Hepatocyte (in vitro differentiated cells): ENCODE results near the gene MAGOHB. TPM values are rescaled to one million over a fixed set of nuclear protein-coding genes. Genes with fewer than 3 reads are reported as not detected.
A peak's percentile ranks its signal among the peaks of the same experiment; 100 is the strongest.

Experiments
- DNase-seq: peaks from one replicate; pipeline ENCODE4 v3.0.0-alpha.2; 2016; ENCODE audit warnings: low spot score
- H2AFZ ChIP-seq: fragments of 200-600 bp; sonication (generic); 2 replicates; pipeline ENCODE4 v1.6.0; 2016; ENCODE audit warnings: antibody characterized with exemption, mild to moderate bottlenecking
- H3K27ac ChIP-seq: fragments of 200-600 bp; sonication (generic); 2 replicates; pipeline ENCODE4 v1.5.1; 2016; ENCODE audit warnings: mild to moderate bottlenecking
- H3K27me3 ChIP-seq: fragments of 200-600 bp; sonication (generic); 2 replicates; pipeline ENCODE4 v1.6.1; 2016
- H3K36me3 ChIP-seq: fragments of 200-600 bp; sonication (generic); replicated peaks from 2 replicates; pipeline ENCODE4 v1.5.1; 2016; ENCODE audit warnings: low read depth; ENCODE audit not compliant: insufficient read depth
- H3K4me1 ChIP-seq: fragments of 200-600 bp; sonication (generic); 2 replicates; pipeline ENCODE4 v1.5.1; 2016; ENCODE audit warnings: mild to moderate bottlenecking, moderate library complexity; ENCODE audit not compliant: insufficient read depth
- H3K4me2 ChIP-seq: fragments of 200-600 bp; sonication (generic); 2 replicates; pipeline ENCODE4 v1.6.0; 2016
- H3K4me3 ChIP-seq: fragments of 200-600 bp; sonication (generic); 2 replicates; pipeline ENCODE4 v1.5.1; 2016; ENCODE audit warnings: mild to moderate bottlenecking
- H3K79me2 ChIP-seq: fragments of 200-600 bp; sonication (generic); 2 replicates; pipeline ENCODE4 v1.6.0; 2017; ENCODE audit warnings: mild to moderate bottlenecking
- H3K9me2 ChIP-seq: fragments of 200-600 bp; sonication (generic); replicated peaks from 2 replicates; pipeline ENCODE4 v1.6.0; 2017; ENCODE audit warnings: mild to moderate bottlenecking; ENCODE audit not compliant: insufficient read depth
- H3K9me3 ChIP-seq: fragments of 200-600 bp; sonication (generic); 2 replicates; pipeline ENCODE4 v1.5.1; 2016; ENCODE audit warnings: low read depth, mild to moderate bottlenecking
- H4K20me1 ChIP-seq: fragments of 200-600 bp; sonication (generic); 2 replicates; pipeline ENCODE4 v1.6.0; 2016; ENCODE audit warnings: mild to moderate bottlenecking; ENCODE audit not compliant: insufficient read depth, poor library complexity, severe bottlenecking
- CTCF ChIP-seq: fragments of 200-600 bp; sonication (generic); IDR thresholded peaks from 2 replicates; pipeline ENCODE4 v1.5.1; 2016; ENCODE audit warnings: antibody characterized with exemption, mild to moderate bottlenecking; ENCODE audit not compliant: poor library complexity
- EZH2 ChIP-seq: fragments of 200-600 bp; sonication (generic); IDR thresholded peaks from 2 replicates; pipeline ENCODE4 v1.6.1; 2016; ENCODE audit warnings: antibody characterized with exemption, mild to moderate bottlenecking, borderline replicate concordance
- EZH2phosphoT487 ChIP-seq: fragments of 200-600 bp; sonication (generic); IDR thresholded peaks from one replicate; pipeline ENCODE4 v1.6.1; 2018; ENCODE audit warnings: antibody characterized with exemption, mild to moderate bottlenecking, low read depth, moderate library complexity; ENCODE audit not compliant: unreplicated experiment, severe bottlenecking
- WGBS: methylation state at CpG from one replicate; pipeline ENCODE4 v1.1.6; 2016; ENCODE audit warnings: low lambda C conversion rate; ENCODE audit errors: missing lambda C conversion rate; 5-methylcytosine and 5-hydroxymethylcytosine counted together
- polyA plus RNA-seq: library from polyadenylated mRNA; unstranded; fragments of >200 nt; fragmentation: Nextera tagmentation; extraction: Ambion mirVana; gene quantifications from 2 replicates; pipeline ENCODE4 v1.2.1, GENCODE V29; 2016
- total RNA-seq: library from RNA; depleted of rRNA; stranded (reverse); fragments of >200 nt; gene quantifications from 2 replicates; pipeline ENCODE4 v1.2.3, GENCODE V29; 2014

MAGOHB gene
- total and polyA plus RNA-seq, 2 experiments from 2014 or later, result 21.4 to 40.2 TPM

- Histone ChIP-seq H3K4me1 (peaks cover 4% of the 10 kb centered on the region), H3K9me2 (no peaks in the 10 kb centered on the region), H3K36me3 (no peaks in the 10 kb centered on the region), H3K27me3 (no peaks in the 10 kb centered on the region), H3K4me3 (no peak overlapping the region), H3K27ac (peak overlapping the region; percentile 31), H3K9me3 (no peaks in the 10 kb centered on the region), H2AFZ (no peak overlapping the region), H3K79me2 (no peaks in the 10 kb centered on the region), H3K4me2 (no peak overlapping the region), H4K20me1 (no peaks in the 10 kb centered on the region)
- WGBS, result 51% methylated on average over 6 of the region's 6 CpGs
- TF ChIP-seq EZH2phosphoT487 (no peak), CTCF (no peak), EZH2 (no peak)
- DNase-seq, result no peak
Measured at GRCh38 chr12:10636611-10637010, 23.2 kb upstream of the MAGOHB start.

- Histone ChIP-seq H3K4me1 (peaks cover 4% of the 10 kb centered on the region), H2AFZ (no peak overlapping the region), H3K9me3 (no peaks in the 10 kb centered on the region), H3K36me3 (no peaks in the 10 kb centered on the region), H3K27me3 (no peaks in the 10 kb centered on the region), H3K27ac (peak overlapping the region; percentile 22), H3K4me3 (no peak overlapping the region), H3K79me2 (no peaks in the 10 kb centered on the region), H3K9me2 (no peaks in the 10 kb centered on the region), H3K4me2 (no peak overlapping the region), H4K20me1 (no peaks in the 10 kb centered on the region)
- WGBS, result 70% methylated on average over 3 of the region's 3 CpGs
- TF ChIP-seq CTCF, result no peak
- TF ChIP-seq EZH2phosphoT487, result no peak
- no peak for TF ChIP-seq EZH2
- DNase-seq, result no peak
Measured at GRCh38 chr12:10636124-10636523, 22.7 kb upstream of the MAGOHB start.

GRCh38 chr12:10635306-10635705 is 21.9 kb upstream of the MAGOHB start:
- WGBS, result 87% methylated on average over 2 of the region's 2 CpGs
- no peak overlapping the region for H2AFZ ChIP-seq
- H3K27me3 ChIP-seq, result no peaks in the 10 kb centered on the region
- no peaks in the 10 kb centered on the region for H4K20me1 ChIP-seq
- no peaks in the 10 kb centered on the region for H3K79me2 ChIP-seq
- no peak overlapping the region for H3K4me2 ChIP-seq
- H3K9me2 ChIP-seq, result no peaks in the 10 kb centered on the region
- no peak for DNase-seq
- H3K27ac ChIP-seq, result no peak overlapping the region
- peaks cover 4% of the 10 kb centered on the region for H3K4me1 ChIP-seq
- no peak overlapping the region for H3K4me3 ChIP-seq
- no peaks in the 10 kb centered on the region for H3K9me3 ChIP-seq
- TF ChIP-seq EZH2 (no peak), CTCF (no peak), EZH2phosphoT487 (no peak)
- H3K36me3 ChIP-seq, result no peaks in the 10 kb centered on the region

- Histone ChIP-seq H3K9me2 (no peaks in the 10 kb centered on the region), H3K4me2 (no peak overlapping the region), H3K36me3 (no peaks in the 10 kb centered on the region), H3K4me3 (no peak overlapping the region), H3K79me2 (no peaks in the 10 kb centered on the region), H4K20me1 (no peaks in the 10 kb centered on the region), H3K4me1 (peaks cover 4% of the 10 kb centered on the region), H3K27me3 (no peaks in the 10 kb centered on the region), H3K9me3 (no peaks in the 10 kb centered on the region), H3K27ac (no peak overlapping the region), H2AFZ (no peak overlapping the region)
- no peak for TF ChIP-seq CTCF
- TF ChIP-seq EZH2, result no peak
- no peak for TF ChIP-seq EZH2phosphoT487
- DNase-seq, result no peak
- WGBS, result 87% methylated on average over 5 of the region's 5 CpGs
Measured at GRCh38 chr12:10634427-10634826, 21.0 kb upstream of the MAGOHB start.
